ENCODE data around the gene TCERG1L.
"Not testable (repeated sequence)": the region's sequence is repeated elsewhere in the genome, so short reads cannot be mapped to it uniquely, and the experiment has no call there.

The TCERG1L gene

DNA sequence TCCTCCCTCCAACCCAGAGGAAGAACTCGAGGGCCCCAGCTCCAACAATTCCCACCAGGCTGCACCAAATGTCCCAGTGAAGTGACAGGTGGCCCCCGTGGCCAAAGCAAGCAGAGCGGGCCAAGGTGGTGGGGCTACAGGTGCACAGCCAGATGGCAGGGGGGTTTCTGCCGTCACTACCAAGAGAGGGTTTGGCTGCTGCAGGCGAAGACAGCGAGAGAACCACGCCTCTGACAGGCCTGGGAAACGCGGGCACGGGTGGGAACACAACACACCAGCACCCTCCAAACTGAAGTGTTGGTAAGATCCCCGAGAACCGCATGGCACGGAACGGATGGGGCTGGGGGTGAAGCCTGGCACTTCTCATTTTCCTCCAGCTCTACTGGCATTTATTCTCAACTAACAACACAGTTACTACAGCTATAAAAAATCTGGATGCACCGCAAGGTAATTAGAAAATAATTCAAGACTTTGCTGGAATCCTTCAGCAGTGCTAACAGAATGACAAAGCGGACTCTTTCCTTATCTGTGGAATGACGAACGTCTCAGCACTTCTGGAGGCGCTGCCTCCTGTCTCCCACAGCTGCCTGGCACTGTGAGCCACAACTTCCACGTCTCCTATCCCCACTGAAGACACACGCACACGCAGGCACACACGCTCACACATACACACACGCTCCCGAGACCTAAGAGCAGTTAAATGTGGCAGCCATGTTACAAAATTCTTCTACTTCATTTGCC is 167.9 kb downstream of the TCERG1L start:
- no peak for DNase-seq (ENCODE audit: low read depth in 2 of 2)

GRCh38 chr10:131142517-131143380 is 168.8 kb downstream of the TCERG1L start:
- DNase-seq (ENCODE audit: low read depth in 2 of 2), result no peak

DNA sequence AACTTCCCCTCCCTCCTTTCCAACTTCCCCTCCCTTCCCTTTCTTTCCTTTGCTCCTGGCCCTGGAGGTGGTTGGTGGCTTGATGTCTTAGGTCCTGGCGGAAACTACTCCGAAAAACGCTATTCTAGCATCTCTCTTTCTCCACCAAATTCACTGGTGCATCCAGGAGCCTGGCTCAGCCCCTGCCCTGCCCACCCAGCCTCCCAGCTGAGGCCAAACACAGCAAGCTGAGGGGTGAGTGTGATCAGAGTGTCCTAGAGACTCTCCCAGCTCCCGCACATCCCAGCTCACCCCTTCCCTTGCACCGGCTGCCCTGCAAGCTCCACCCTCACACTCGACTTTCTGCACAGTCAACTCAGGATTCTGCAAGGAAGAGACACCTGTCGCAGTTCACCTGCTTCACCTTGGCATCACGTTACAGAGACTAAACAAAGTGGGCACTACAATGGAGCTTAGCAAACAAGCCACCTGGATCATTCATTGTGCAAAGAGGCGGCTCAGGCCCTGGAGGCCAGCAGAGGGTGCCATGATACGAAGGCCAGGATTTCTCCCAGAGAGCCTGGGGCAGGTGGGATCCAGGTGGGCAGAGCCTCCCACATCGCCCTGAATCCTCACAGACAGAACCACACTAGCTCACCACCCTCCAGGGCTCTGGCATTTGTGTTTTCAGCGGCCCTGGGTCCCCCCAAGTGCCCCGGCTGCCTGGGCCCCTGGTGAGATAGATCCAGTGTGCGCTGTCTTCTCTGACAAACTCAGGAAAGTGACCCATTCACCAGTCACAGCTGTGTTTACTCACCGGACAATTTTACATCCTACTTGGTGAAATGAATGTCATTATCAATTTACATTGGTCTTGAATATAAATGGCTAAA is 169.6 kb downstream of the TCERG1L start:
- no peak for DNase-seq (ENCODE audit: low read depth in 2 of 2)

GRCh38 chr10:131141207-131141606 is 170.3 kb downstream of the TCERG1L start:
- DNase-seq (ENCODE audit: low read depth in 2 of 2), result no peak

DNA sequence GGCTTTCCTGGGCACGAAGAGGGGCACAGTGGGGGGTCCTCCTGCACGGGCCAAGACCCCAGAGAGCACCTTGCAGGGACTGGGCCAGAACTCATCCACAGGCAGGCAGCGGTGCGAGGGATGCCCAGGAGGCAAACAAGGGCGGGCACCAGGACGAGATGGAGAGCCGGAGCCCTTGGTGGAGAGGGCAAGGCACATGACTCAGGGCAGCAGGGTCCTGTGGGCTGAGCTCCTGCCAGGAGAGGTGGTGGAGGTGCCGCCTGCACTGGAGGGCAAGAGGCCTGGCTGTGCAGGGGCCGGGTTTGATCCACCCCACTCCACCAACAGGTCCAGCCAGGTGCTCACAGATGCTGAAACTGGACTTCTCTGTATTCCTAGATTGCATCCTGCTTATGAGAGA is 170.9 kb downstream of the TCERG1L start:
- no peak for DNase-seq (ENCODE audit: low read depth in 2 of 2)

GRCh38 chr10:131137223-131137622 is 174.3 kb downstream of the TCERG1L start:
- no peak for DNase-seq (ENCODE audit: low read depth in 2 of 2)

- not testable (repeated sequence) for DNase-seq (ENCODE audit: low read depth in 2 of 2)
These were observed 175.2 kb downstream of the TCERG1L start for GRCh38 chr10:131136336-131136735.

- no peak for DNase-seq (ENCODE audit: low read depth in 2 of 2)
These were observed 175.8 kb downstream of the TCERG1L start for GRCh38 chr10:131135716-131136115.

GRCh38 chr10:131134651-131135050 is 176.9 kb downstream of the TCERG1L start:
- no peak for DNase-seq (ENCODE audit: low read depth in 2 of 2)

DNA sequence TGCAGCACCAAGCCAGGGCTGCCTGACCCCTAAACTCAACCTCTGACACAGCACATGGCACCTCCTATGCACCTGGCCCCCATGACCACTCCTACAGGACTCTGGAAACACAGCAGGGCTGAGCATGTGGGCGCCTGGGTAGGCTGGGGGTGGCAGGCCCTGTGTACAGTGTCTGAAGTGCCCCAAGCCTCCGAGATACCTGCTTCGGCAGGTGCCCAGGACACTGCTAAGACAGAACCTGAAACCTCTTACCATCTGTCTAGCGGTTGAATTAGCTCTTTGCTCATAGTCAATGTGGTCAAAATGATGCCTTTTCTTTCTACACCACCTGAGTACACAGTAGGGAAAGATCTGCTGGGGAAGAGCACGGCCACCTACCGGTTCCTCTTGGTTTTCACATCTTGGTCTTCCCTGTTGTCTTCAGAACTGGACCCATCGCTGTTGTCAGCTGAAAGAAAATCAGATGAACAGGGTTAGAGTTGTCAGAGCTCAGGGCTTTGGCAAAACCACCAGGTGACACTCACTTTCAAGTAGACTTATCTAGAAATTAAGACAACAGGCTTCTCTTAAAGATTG is 177.4 kb downstream of the TCERG1L start:
- DNase-seq (ENCODE audit: low read depth in 2 of 2), result no peak

- no peak for DNase-seq (ENCODE audit: low read depth in 2 of 2)
These were observed 178.8 kb downstream of the TCERG1L start for GRCh38 chr10:131132681-131133080.

- DNase-seq (ENCODE audit: low read depth in 2 of 2), result no peak
These were observed 179.6 kb downstream of the TCERG1L start for GRCh38 chr10:131131726-131132591.

GRCh38 chr10:131130025-131130424 is 181.5 kb downstream of the TCERG1L start:
- DNase-seq (ENCODE audit: low read depth in 2 of 2), result no peak

DNA sequence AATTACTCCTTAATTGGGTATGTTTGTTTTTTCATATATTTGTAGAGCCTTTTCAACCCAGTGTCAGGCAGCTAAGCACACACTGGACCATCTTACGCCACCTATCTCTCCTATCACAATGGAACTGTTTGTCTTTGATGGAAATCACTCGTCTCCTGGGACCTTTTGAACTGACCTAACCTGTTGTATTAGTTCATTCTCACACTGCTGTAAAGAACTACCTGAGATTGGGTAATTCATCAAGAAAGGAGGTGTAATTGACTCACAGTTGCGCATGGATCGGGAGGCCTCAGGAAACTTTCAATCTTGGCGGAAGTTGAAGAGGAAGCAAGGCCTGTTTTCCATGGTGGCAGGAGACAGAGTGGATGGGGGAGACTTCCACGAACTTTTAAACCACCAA is 182.0 kb downstream of the TCERG1L start:
- DNase-seq (ENCODE audit: low read depth in 2 of 2), result no peak

- no peak for DNase-seq (ENCODE audit: low read depth in 2 of 2)
These were observed 182.8 kb downstream of the TCERG1L start for GRCh38 chr10:131128731-131129130.

DNA sequence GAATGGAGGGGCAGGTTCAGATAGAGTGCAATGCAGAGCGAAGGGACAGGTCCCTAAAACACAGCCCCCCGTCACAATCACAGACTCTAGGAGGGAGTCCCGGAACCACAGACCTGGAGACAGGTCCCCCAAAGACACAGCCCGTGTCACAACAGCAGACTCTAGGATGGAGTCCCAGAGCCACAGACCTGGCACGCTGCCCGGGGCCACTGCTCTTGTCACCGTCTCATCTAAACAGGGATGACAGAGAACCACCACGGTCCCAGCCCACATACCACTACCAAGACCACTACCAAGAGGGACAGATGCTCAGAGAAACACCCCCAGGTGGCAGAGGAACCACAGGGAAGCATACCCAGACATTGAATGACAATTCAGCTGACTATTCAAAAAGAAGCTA is 183.9 kb downstream of the TCERG1L start:
- no peak for DNase-seq (ENCODE audit: low read depth in 2 of 2)

DNA sequence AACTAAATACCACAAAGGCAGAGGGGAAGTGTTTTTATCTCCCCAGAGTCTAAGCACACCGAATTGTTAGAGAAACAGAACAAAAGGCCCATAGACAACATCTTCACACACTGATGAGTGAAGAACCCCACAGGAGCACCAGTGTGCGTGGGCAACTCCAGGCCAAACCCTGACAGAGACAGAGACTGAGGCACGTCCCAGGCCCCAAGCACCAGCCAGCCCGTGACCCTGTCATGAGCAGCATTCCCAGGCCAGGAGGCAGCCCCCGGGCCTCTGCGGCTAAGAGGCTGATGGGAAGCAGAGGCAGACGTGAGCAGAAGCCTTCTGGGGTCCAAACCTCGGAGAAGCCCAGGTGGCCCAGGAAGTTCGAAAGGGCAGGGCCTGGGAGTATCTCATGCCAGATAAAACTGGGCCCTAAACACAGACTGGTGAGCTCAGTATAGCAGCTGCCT is 184.4 kb downstream of the TCERG1L start:
- DNase-seq (ENCODE audit: low read depth in 2 of 2), result no peak

DNA sequence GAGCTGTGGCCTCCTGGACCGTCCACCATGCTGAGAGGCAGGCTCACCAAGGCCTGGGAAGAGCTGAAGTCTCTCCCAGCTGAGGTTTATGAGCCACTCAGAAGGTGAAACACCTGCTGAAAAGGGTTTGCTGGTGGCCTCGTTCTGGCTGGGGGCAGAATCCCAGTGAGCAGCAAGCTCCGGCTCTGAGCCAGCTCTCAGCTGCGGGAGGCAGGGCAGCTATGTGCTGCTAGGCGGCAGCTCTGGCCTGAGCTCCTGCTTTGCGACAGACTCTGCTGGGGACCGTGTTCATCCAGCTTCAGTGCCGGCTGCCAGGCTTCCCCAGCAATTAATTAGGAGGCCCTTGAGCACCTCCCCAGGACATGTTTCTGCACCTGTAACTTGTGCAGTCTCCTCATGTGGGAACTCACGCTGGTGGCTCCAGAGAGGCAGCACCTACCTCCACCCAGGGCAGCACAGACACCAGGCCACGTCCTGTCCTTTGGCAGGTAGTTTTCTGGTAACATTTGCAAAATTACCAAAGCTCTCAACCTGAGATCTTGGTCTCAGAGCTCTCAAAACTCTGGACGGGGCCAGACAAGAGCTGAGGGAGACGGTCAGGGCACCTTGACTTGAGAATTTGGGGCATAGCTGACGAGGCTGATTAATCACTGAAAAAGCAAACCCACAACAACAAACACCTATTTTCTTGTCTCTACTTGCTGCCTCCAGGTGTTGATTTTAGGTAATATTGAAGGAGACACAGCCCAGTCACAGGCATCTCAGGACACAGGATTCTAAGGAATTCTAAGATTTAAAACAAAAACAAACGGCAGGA is 185.0 kb downstream of the TCERG1L start:
- no peak for DNase-seq (ENCODE audit: low read depth in 2 of 2)

GRCh38 chr10:131125511-131126225 is 185.9 kb downstream of the TCERG1L start:
- DNase-seq (ENCODE audit: low read depth in 2 of 2), result no peak

Data from stimulated activated CD8-positive, alpha-beta memory T cell treated with anti-CD3 and anti-CD28 coated beads, Interleukin-2, amount 100 ng/mL, for 48 hours (primary cell).